H1 (cell line): ENCODE results near the gene CELF5. TPM values are rescaled to one million over a fixed set of nuclear protein-coding genes. Genes with fewer than 3 reads are reported as not detected.
"Not testable (repeated sequence)": the region's sequence is repeated elsewhere in the genome, so short reads cannot be mapped to it uniquely, and the experiment has no call there.

Experiments
- CTCF ChIA-PET: fragments of 300-600 bp; sonication (Branson Sonifier 250); formaldehyde crosslinking; loops from one replicate; lab custom pipeline; 2021; ENCODE audit not compliant: partially characterized antibody; lab: Charles Lee
- POLR2A ChIA-PET: fragments of 300-600 bp; sonication (Branson Sonifier 250); formaldehyde crosslinking; loops from one replicate; lab custom pipeline; 2021; ENCODE audit warnings: inconsistent platforms; ENCODE audit not compliant: partially characterized antibody; lab: Charles Lee
- DNase-seq, 2 experiments: peaks; one replicate each; pipeline versions ENCODE4 v3.0.0 to v3.0.0-alpha.2; 2010 to 2022; ENCODE audit warnings: low spot score in 2 of 2, low read depth in 1 of 2, mixed read lengths in 1 of 2
- FAIRE-seq: peaks from 2 replicates; lab custom pipeline; 2011; peaks lifted over from hg19 to GRCh38; lab: Jason Lieb, UNC
- H2AFZ ChIP-seq: 2 replicates; pipeline ENCODE4 v1.8.1; 2012; ENCODE audit warnings: low read length, inconsistent platforms
- H2AK5ac ChIP-seq: 2 replicates; pipeline ENCODE4 v1.6.1; 2013; ENCODE audit warnings: low read depth, low read length
- H2BK120ac ChIP-seq: replicated peaks from 2 replicates; pipeline ENCODE3; 2013; ENCODE audit warnings: low read depth, low read length, inconsistent platforms
- H2BK12ac ChIP-seq: 2 replicates; pipeline ENCODE4 v1.6.1; 2013; ENCODE audit warnings: low read depth, low read length
- H2BK15ac ChIP-seq: 2 replicates; pipeline ENCODE4 v1.6.1; 2013; ENCODE audit warnings: low read length
- H2BK20ac ChIP-seq: 2 replicates; pipeline ENCODE4 v1.6.1; 2013; ENCODE audit warnings: low read length
- H2BK5ac ChIP-seq: 2 replicates; pipeline ENCODE4 v1.6.1; 2013; ENCODE audit warnings: low read depth, low read length
- H3K14ac ChIP-seq: 2 replicates; pipeline ENCODE4 v1.6.1; 2013; ENCODE audit warnings: inconsistent platforms; ENCODE audit not compliant: insufficient read length
- H3K18ac ChIP-seq: 2 replicates; pipeline ENCODE4 v1.6.1; 2013; ENCODE audit warnings: low read length; ENCODE audit errors: extremely low read depth
- H3K23ac ChIP-seq: 2 replicates; pipeline ENCODE4 v1.6.1; 2013; ENCODE audit warnings: inconsistent platforms; ENCODE audit not compliant: insufficient read length
- H3K23me2 ChIP-seq: 2 replicates; pipeline ENCODE4 v1.6.1; 2013; ENCODE audit warnings: low read depth, low read length
- H3K27ac ChIP-seq: 2 replicates; pipeline ENCODE4 v1.6.1; 2011; ENCODE audit warnings: low read depth, low read length, inconsistent platforms
- H3K27me3 ChIP-seq, 4 experiments: replicated peaks in 1 of 4; 1 replicate in 1 of 4; 2 replicates in 3 of 4; pipeline versions ENCODE4 v1.6.1 to v1.8.1; 2011 to 2013; ENCODE audit warnings: low read length in 3 of 4, mild to moderate bottlenecking in 3 of 4, inconsistent platforms in 2 of 4, mixed read lengths in 2 of 4, moderate library complexity in 1 of 4; ENCODE audit not compliant: control insufficient read depth in 3 of 4, insufficient read depth in 3 of 4; ENCODE audit errors: extremely low read depth in 1 of 4
- H3K36me3 ChIP-seq, 4 experiments: 2 replicates each; pipeline versions ENCODE4 v1.6.1 to v1.8.1; 2011 to 2013; ENCODE audit warnings: mild to moderate bottlenecking in 4 of 4, low read length in 3 of 4, moderate library complexity in 2 of 4, control low read depth in 1 of 4, inconsistent platforms in 1 of 4; ENCODE audit not compliant: insufficient read depth in 4 of 4, control insufficient read depth in 2 of 4
- H3K4ac ChIP-seq: replicated peaks from 2 replicates; pipeline ENCODE3; 2013; ENCODE audit warnings: low read length, low read depth, mixed read lengths, inconsistent platforms; ENCODE audit not compliant: insufficient read length
- H3K4me1 ChIP-seq, 4 experiments: replicated peaks in 1 of 4; 1 replicate in 1 of 4; 2 replicates in 3 of 4; pipeline versions ENCODE4 v1.6.1 to v1.8.1; 2011 to 2013; ENCODE audit warnings: low read length in 3 of 4, inconsistent platforms in 2 of 4, mixed read lengths in 1 of 4; ENCODE audit not compliant: insufficient read depth in 4 of 4, control insufficient read depth in 3 of 4
- H3K4me2 ChIP-seq, 2 experiments: 2 replicates each; pipeline versions ENCODE4 v1.6.1 to v1.8.1; 2011 to 2013; ENCODE audit warnings: low read depth in 2 of 2, low read length in 2 of 2, control low read depth in 1 of 2, inconsistent platforms in 1 of 2, mild to moderate bottlenecking in 1 of 2; ENCODE audit not compliant: insufficient read depth in 1 of 2
- H3K4me3 ChIP-seq, 4 experiments: fragments of 200-600, 300-600 bp in 1 of 4; sonication (generic), shearing (Covaris generic), sonication (Bioruptor Twin) in 1 of 4; 2 replicates each; pipeline versions ENCODE4 v1.5.1 to v1.8.1; 2011 to 2016; ENCODE audit warnings: low read length in 4 of 4, low read depth in 3 of 4, control low read depth in 2 of 4, inconsistent platforms in 2 of 4, mild to moderate bottlenecking in 2 of 4, mixed read lengths in 1 of 4, moderate library complexity in 1 of 4; ENCODE audit not compliant: insufficient read depth in 2 of 4; ENCODE audit errors: extremely low read depth in 1 of 4
- H3K56ac ChIP-seq: replicated peaks from 2 replicates; pipeline ENCODE3; 2013; ENCODE audit warnings: low read depth, mild to moderate bottlenecking, mixed read lengths, low read length, inconsistent platforms; ENCODE audit not compliant: insufficient read length
- H3K79me1 ChIP-seq: 2 replicates; pipeline ENCODE4 v1.6.1; 2013; ENCODE audit warnings: low read depth, low read length, control low read depth
- H3K79me2 ChIP-seq, 2 experiments: 2 replicates each; pipeline versions ENCODE4 v1.6.1 to v1.8.1; 2012 to 2013; ENCODE audit warnings: low read length in 2 of 2, mild to moderate bottlenecking in 2 of 2, inconsistent platforms in 1 of 2; ENCODE audit not compliant: insufficient read depth in 2 of 2, control insufficient read depth in 1 of 2
- H3K9ac ChIP-seq, 4 experiments: replicated peaks in 1 of 4; 1 replicate in 1 of 4; 2 replicates in 3 of 4; pipeline versions ENCODE4 v1.6.1 to v1.8.1; 2011 to 2013; ENCODE audit warnings: low read depth in 3 of 4, low read length in 3 of 4, control low read depth in 2 of 4, mild to moderate bottlenecking in 2 of 4, moderate library complexity in 2 of 4, inconsistent platforms in 1 of 4; ENCODE audit errors: extremely low read depth in 1 of 4
- H3K9me3 ChIP-seq, 2 experiments: 2 replicates each; pipeline versions ENCODE4 v1.6.1 to v1.8.1; 2012 to 2013; ENCODE audit warnings: mild to moderate bottlenecking in 2 of 2, moderate library complexity in 2 of 2, control low read depth in 1 of 2, inconsistent platforms in 1 of 2, low read depth in 1 of 2, low read length in 1 of 2, mixed read lengths in 1 of 2; ENCODE audit not compliant: insufficient read depth in 2 of 2
- H4K20me1 ChIP-seq, 2 experiments: replicated peaks in 1 of 2; 2 replicates each; pipeline versions ENCODE3 to v1.8.1; 2011 to 2013; ENCODE audit warnings: inconsistent platforms in 2 of 2, low read length in 2 of 2, mild to moderate bottlenecking in 1 of 2; ENCODE audit not compliant: insufficient read depth in 2 of 2, control insufficient read depth in 1 of 2
- H4K5ac ChIP-seq: 2 replicates; pipeline ENCODE4 v1.6.1; 2013; ENCODE audit warnings: low read length, low read depth, mixed read lengths, inconsistent platforms; ENCODE audit not compliant: insufficient read length
- H4K8ac ChIP-seq: 2 replicates; pipeline ENCODE4 v1.8.0; 2013; ENCODE audit warnings: mild to moderate bottlenecking, moderate library complexity, low read length, inconsistent platforms; ENCODE audit not compliant: insufficient read depth; ENCODE audit errors: extremely low read depth
- H4K91ac ChIP-seq: replicated peaks from 2 replicates; pipeline ENCODE3; 2013; ENCODE audit warnings: low read length, mixed read lengths, inconsistent platforms; ENCODE audit not compliant: insufficient read length
- WGBS, 2 experiments: shearing (Covaris generic) in 1 of 2; methylation state at CpG; one replicate each; pipeline versions ENCODE4 v1.1.6 to v1.1.7; 2013 to 2015; ENCODE audit warnings: low lambda C conversion rate in 2 of 2, mixed read lengths in 2 of 2, inconsistent platforms in 1 of 2, low coverage in 1 of 2, missing lambda C conversion rate in 1 of 2; ENCODE audit not compliant: insufficient replicate concordance in 2 of 2, insufficient coverage in 1 of 2, insufficient read length in 1 of 2; ENCODE audit errors: extremely low coverage in 1 of 2, missing lambda C conversion rate in 1 of 2; 5-methylcytosine and 5-hydroxymethylcytosine counted together
- polyA plus RNA-seq, 7 experiments: library from polyadenylated mRNA; depleted of rRNA in 3 of 7; stranded (reverse) in 5 of 7; unstranded in 2 of 7; fragments of >200 nt in 5 of 7; fragments of 200-250 nt in 2 of 7; gene quantifications; 1 replicate in 5 of 7; 2 replicates in 1 of 7; 4 replicates in 1 of 7; pipeline versions ENCODE4 v1.2.1 to v1.2.3, GENCODE V29; 2011 to 2013; ENCODE audit warnings: missing spikeins in 2 of 7, mixed read lengths in 2 of 7
- total RNA-seq: library from RNA; stranded (reverse); fragmentation: NEBNext Ultra II Directional; extraction: Animal tissue kit (Norgen Biotek cat#: 25700); gene quantifications from 2 replicates; pipeline ENCODE4 v1.2.1, GENCODE V29; 2021

The CELF5 gene
- total and polyA plus RNA-seq, 2 of the 8 experiments (the other 6 are each of a cell fraction or from before 2014, with no cell fraction given): 9.8 to 15.0 TPM

- H4K5ac ChIP-seq, H4K8ac ChIP-seq, H2BK12ac ChIP-seq, H3K14ac ChIP-seq, H2BK20ac ChIP-seq, H2BK5ac ChIP-seq, H3K79me2 ChIP-seq, H3K4me1 ChIP-seq, H3K9ac ChIP-seq, H3K4me2 ChIP-seq, FAIRE-seq, H3K27me3 ChIP-seq, H3K18ac ChIP-seq, H3K23ac ChIP-seq, H2AFZ ChIP-seq, H2BK120ac ChIP-seq, DNase-seq, H3K79me1 ChIP-seq, H3K4me3 ChIP-seq, H4K91ac ChIP-seq, H2BK15ac ChIP-seq, H3K27ac ChIP-seq, H3K23me2 ChIP-seq, H2AK5ac ChIP-seq, H3K4ac ChIP-seq, H3K9me3 ChIP-seq, H3K56ac ChIP-seq: not testable (repeated sequence)
- CTCF ChIA-PET: interaction anchor here (0.7 to 1.1 kb wide), 2 partner anchors 31 to 1377 kb away, joined by 3 read pairs; no protein-coding TSS in a partner anchor
- WGBS, 2 experiments: 93% methylated on average over 7 of the region's 7 CpGs; no CpG with 5 or more reads in 1 of the 2 experiments
- H3K36me3 ChIP-seq: peaks cover 5 to 53% (median 17%) of the 10 kb centered on the region in 4 experiments; a peak in 5 of 8 replicates
- POLR2A ChIA-PET: interaction anchor here (1.7 kb wide), 1 partner anchor 15 kb away, joined by 4 read pairs; no protein-coding TSS in a partner anchor
- H4K20me1 ChIP-seq: peaks cover 4 to 10% of the 10 kb centered on the region in 2 experiments
Measured at GRCh38 chr19:3202895-3203294, 21.6 kb upstream of the CELF5 start.
